NB4 (cell line): ENCODE measurements around the gene EME1.
A peak's percentile ranks its signal among the peaks of the same experiment; 100 is the strongest.
"Not testable (repeated sequence)": the region's sequence is repeated elsewhere in the genome, so short reads cannot be mapped to it uniquely, and the experiment has no call there.

Experiments
- DNase-seq: peaks from one replicate; pipeline ENCODE4 v3.0.0; 2010; ENCODE audit warnings: low read depth
- H3K4me3 ChIP-seq: one replicate; pipeline ENCODE4 v1.5.1; 2011; ENCODE audit warnings: mild to moderate bottlenecking, low read depth, low read length, moderate library complexity
- CTCF ChIP-seq: IDR thresholded peaks from one replicate; pipeline ENCODE4 v1.5.1; 2012; ENCODE audit warnings: low read depth, low read length
- MAX ChIP-seq: IDR thresholded peaks from 2 replicates; pipeline ENCODE4 v1.6.1; 2011; ENCODE audit warnings: low read depth, low read length
- MYC ChIP-seq: IDR thresholded peaks from 2 replicates; pipeline ENCODE4 v1.6.1; 2011; ENCODE audit warnings: low read depth, low read length
- POLR2A ChIP-seq: IDR thresholded peaks from 2 replicates; pipeline ENCODE4 v1.6.1; 2011; ENCODE audit warnings: mild to moderate bottlenecking; ENCODE audit not compliant: insufficient read length; ENCODE audit errors: extremely low read depth

EME1 gene

GRCh38 chr17:50407921-50408320, 34.9 kb downstream of the EME1 start:
- DNase-seq, result no peak
- no peak for TF ChIP-seq MAX
- TF ChIP-seq MYC, result no peak
- no peak for TF ChIP-seq CTCF
- no peak for TF ChIP-seq POLR2A
- H3K4me3 ChIP-seq, result no peak overlapping the region

GRCh38 chr17:50412188-50412732, 39.2 kb downstream of the EME1 start:
- TF ChIP-seq MAX (no peak), CTCF (no peak), MYC (no peak), POLR2A (no peak)
- no peak for DNase-seq
- H3K4me3 ChIP-seq, result no peak overlapping the region

GRCh38 chr17:50414808-50415207, 41.8 kb downstream of the EME1 start:
- no peak for DNase-seq
- no peak overlapping the region for H3K4me3 ChIP-seq
- TF ChIP-seq MAX (no peak), CTCF (no peak), MYC (no peak), POLR2A (no peak)

- not testable (repeated sequence) for H3K4me3 ChIP-seq, DNase-seq
These were observed 46.5 kb downstream of the EME1 start for GRCh38 chr17:50419577-50419976.

- peak overlapping the region; percentile 55 for H3K4me3 ChIP-seq
- peak; percentile 24 for DNase-seq
- TF ChIP-seq MYC, result no peak
- no peak for TF ChIP-seq MAX
- no peak for TF ChIP-seq CTCF
- TF ChIP-seq POLR2A, result no peak
These were observed 47.5 kb downstream of the EME1 start for GRCh38 chr17:50420419-50421112.

- DNase-seq, result peak; percentile 30
- H3K4me3 ChIP-seq, result peak overlapping the region; percentile 55
- no peak for TF ChIP-seq MAX
- TF ChIP-seq POLR2A, result no peak
- TF ChIP-seq CTCF, result no peak
- TF ChIP-seq MYC, result no peak
These were observed 48.5 kb downstream of the EME1 start for GRCh38 chr17:50421308-50422051.
